Kidney tubule cell (primary cell): ENCODE results near the gene CMIP.

Experiments used
- DNase-seq: peaks from one replicate; pipeline ENCODE4 v3.0.0-alpha.2; 2018; ENCODE audit warnings: low spot score

CMIP gene

GRCh38 chr16:81535679-81536360, 91.2 kb downstream of the CMIP start:
- DNase-seq: no peak

DNA sequence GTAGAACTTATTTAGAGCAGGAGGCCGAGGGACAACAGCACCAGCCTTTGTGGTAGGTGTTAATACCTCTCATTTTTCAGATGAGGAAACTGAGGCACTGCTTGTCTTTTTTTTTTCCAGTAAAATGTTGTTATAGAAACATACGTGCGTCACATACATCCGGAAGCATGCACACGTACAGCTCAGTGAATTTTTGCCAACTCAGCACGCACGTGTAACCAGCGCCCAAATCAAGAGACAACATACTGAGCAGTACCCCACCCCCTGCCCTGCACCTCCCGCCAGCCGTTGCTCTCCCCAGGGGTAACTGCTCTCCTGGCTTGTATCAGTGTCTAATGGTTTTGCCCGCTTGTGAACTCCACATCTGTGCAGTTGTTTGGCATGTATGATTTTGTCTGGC, 92.0 kb downstream of the CMIP start:
- no peak for DNase-seq

DNA sequence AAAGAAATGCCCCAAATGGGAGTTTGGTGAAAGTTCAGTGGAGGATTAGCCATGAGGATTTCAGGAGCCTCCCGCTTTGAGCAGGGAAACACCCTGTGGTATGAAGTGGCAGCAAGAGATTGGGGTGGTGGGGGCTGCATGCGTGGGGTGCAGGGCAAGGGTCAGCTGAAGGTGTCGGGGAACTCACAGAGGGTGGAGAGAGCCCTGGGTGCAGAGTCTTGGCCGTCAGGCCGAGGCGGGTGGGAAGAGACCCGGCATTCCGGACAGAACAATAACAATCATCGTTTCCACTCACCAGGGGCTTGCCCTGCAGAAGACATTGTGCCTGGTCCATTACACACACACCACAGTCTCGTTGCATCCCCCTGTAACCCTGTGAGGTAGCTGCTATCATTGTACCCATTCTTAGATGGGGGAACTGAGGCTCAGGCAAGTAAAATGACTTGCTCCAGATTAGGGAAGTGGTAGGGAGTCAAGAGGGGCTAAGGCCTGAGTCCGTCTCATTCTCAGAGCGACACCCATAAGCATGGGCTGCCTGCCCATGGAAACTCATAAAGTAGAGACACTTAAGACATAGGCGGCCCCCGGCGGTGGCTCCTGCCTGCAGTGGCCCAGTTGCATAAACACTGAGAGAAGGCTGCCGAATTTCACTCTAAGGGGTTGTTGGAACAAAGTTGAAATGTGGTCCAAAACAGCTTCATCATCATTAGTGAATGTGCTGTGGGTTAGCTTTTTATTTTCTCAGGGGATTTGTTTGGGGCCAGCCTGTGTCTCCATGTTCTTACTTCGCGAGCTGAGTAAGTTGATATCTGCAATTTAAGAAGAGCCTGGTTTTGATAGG, 93.3 kb downstream of the CMIP start:
- no peak for DNase-seq

- DNase-seq: no peak
Observed at GRCh38 chr16:81539009-81539758, 94.6 kb downstream of the CMIP start.

DNA sequence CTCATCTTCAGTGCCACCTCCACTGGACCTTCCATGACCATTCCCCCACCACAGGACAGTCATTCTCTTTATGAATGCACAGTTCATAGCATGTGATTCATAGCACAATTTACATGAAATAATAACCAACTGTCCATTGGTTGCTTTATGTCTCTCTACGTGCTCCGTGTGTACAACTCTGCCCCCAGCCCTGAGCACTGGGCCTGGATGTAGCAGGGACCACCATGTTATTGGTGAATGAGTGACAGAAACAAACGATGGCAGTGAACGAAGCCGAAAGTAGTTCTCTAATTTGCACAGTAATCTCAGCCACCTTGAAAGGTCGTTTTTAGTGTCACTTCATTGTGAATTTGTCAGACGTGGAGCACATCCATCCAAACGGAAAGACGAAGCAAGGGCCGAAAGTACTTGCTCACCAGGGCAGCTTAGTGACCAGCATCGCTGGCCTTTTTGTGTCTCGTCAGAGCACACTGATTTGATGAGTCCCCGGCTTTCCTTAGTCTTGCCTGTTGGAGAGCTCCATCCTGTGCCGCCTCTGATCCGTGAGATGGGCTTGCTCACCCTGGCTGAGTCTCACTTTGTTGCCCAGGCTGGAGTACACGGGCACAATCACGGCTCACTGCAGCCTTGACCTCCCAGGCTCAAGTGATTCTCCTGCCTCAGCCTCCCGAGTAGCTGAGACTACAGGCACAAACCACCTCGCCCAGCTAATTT, 95.3 kb downstream of the CMIP start:
- DNase-seq: no peak

DNA sequence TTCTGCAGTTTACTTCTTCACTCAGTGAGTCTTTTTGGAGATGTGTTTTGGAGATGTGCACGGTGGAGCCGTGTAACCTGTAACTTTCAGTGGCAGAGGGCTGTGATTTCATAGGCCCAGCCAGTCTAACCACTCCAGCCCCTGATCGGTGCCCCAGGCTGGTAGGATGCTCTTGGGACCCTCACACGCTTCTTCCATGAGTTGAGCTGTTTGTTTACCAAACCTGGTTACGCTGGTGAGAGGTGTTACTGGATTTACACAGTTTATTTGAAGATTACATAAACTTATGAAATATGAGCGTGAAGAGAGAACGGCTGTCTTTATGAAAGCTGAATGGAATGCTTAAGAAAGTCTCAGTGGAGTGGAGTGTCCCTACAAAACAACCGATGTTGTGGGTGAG, 96.7 kb downstream of the CMIP start:
- no peak for DNase-seq

- DNase-seq: no peak
Observed at GRCh38 chr16:81542609-81543570, 98.3 kb downstream of the CMIP start.

DNA sequence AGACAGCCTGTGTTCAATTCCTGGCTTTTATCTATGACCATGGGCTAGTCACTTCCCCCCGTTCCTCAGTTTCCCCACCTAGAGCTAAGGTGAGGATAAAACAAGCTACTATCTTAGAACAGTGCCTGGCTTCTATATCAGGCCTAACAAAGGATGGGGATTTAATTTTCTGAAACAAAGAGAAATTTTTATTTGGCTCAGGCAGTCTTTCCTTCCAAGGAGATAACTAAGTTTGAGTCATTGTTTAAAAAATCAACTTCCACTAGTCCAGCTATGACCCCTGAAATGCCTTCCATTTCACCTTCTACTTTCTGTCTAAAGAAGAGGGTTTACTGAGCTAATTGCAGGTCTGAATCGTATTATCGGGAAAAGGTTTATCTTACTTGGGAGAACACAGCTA, 99.0 kb downstream of the CMIP start:
- DNase-seq: no peak

- no peak for DNase-seq
Observed at GRCh38 chr16:81544261-81544660, 99.7 kb downstream of the CMIP start.

DNA sequence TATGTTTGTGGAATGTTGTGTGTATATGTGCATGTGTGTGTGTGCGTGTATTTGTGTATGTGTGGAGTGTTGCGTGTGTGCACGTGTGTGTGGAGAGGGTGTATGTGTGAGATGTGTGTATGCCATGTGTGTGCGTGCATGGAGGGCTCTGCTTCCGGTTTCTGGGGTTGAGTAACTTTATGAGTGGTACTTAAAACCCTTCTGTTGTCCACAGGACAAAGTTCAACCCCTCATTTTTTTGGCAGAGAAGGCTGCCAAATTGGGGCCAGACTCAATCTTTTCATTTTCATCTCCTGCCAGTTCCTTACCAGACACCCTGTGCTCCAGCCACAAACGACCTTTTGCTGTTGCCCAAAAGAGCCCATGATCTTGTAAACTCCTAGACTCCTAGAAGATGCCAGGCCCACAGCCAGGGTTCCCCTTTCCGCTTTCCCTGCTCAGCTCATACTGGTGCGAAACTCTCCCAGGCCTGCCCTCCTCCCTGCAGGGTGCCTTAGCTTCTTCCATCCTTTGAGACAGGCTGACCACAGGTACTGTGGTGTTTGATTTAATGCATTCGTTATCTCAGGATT, 100.2 kb downstream of the CMIP start:
- no peak for DNase-seq

DNA sequence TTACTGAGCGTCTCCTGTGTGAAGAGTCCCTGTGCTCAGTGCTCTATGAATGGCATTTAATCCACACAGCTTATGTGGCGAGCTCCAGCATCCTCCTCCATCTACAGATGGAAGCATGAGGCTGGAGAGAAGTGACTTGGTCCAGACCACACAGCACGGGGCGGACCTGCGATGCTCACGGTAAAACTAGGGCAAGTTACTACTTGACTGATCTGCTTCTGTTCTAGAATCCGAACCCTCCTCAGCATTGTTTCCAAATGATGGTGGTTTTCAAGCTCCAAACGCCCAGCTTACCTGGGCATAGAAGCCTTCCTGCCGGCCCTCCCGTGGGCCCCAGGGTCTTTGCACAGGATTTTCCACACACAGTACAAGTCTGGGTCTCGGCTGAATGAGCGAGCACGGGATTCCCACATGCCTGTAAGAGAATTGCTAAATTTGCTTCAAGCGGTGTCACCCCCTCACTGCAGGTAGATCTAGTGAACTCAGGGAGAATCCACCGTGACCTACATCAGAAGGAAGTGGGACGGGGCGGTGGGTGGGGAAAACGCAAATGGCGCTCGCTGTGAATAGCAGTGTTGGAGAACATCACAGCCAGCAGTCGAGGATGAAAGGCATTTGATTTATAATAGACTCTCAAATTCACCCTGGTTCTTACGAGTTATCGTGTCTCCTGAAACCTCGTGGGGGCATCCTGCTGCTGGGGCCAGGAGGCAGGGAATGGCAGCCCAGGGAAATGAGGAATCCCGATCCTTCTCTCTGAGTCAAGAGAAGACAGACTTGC, 101.1 kb downstream of the CMIP start:
- DNase-seq: no peak

DNA sequence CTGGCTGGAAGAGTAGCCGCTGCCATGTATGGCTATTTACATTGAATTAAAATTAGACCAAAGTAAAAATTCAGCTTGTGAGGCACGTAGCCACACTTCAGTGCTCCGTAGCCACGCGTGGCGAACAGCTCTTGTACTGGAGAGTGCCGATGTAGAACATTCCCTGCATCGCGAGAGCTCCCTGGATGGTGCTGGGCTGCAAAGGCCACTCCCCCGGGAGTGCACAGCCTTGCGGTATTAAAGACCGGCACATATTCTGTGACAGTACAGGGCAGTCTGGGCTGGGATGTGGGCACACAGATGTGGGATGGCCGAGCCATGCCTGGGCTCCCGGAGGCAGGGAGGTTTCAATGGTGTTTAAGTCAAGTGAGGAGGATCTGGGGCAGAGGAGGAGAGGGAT, 102.2 kb downstream of the CMIP start:
- peak; percentile 68 for DNase-seq

GRCh38 chr16:81547194-81547938, 102.8 kb downstream of the CMIP start:
- no peak for DNase-seq

DNA sequence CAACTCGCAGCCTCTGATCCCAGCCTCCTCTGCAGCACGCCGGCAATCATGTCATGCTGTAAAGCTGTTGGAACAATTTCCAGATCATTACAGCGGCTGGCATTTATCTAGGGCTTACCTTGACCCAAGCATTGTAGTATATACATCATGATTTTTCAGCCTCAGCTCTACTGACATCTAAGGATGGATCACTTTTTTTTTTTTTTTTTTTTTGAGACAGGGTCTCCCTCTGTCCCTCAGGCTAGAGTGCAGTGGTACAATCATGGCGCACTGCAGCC, 103.3 kb downstream of the CMIP start:
- no peak for DNase-seq

- DNase-seq: no peak
Observed at GRCh38 chr16:81548551-81548875, 103.9 kb downstream of the CMIP start.

GRCh38 chr16:81548876-81549546, 104.4 kb downstream of the CMIP start:
- DNase-seq: peak; percentile 90

DNA sequence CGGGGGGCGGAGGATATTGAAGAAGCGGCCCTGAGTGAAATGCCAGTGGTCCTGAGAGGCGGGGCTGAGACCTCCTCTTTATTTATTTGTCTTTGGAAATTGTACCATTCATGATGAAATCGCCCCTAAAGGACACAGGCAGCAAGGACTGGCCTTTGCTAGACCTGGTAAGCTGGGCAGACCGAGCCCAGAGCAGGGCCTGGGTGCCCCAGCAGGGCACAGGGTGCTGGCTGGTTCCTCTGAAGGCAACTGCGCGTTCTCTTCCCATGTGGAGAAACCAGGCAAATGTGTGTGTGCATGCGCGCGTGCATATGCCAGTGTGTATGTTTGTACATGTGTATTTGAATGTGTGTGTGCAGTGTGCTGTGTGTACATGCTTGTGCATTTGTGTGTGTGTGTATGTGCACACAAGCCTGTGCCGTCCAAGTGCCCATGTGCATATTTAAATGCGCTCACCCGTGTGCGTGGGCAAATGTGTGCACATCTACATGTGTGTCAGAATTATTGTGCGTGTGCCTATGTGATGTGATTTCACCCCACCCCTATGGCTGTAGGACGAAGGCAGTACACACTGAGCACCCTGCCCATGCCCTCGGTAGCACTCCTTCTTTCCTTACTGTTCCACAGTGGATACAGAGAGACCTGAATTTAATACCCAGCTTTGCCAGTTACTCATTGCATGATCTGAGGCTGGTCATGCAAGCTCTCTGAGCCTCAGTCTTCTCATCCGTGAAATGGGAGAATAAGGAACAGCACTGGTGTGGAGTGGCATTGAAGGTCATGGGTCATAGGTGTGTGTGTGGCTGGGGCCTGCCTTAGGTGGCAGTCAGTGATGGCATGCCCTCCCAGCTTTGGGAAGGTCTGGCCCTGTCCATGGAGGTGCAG, 105.2 kb downstream of the CMIP start:
- peak; percentile 36 for DNase-seq

GRCh38 chr16:81550432-81550808, 105.8 kb downstream of the CMIP start:
- no peak for DNase-seq
